GM18520 (cell line): Measurements from ENCODE around the gene ABCA5.
"Not testable (repeated sequence)": the region's sequence is repeated elsewhere in the genome, so short reads cannot be mapped to it uniquely, and the experiment has no call there.

Source experiments
- ATAC-seq: cut with Tn5 transposase; IDR thresholded peaks from one replicate; pipeline ENCODE4 v1.9.1; 2021; ENCODE audit not compliant: unreplicated experiment

ABCA5 gene

GRCh38 chr17:69222707-69223258 lies 104.2 kb downstream of the ABCA5 start:
- ATAC-seq, result no peak

GRCh38 chr17:69220098-69220497 lies 106.8 kb downstream of the ABCA5 start:
- no peak for ATAC-seq

GRCh38 chr17:69218986-69219385 lies 107.9 kb downstream of the ABCA5 start:
- ATAC-seq, result no peak

GRCh38 chr17:69213059-69213813 lies 113.7 kb downstream of the ABCA5 start:
- no peak for ATAC-seq

GRCh38 chr17:69208640-69209039 lies 118.3 kb downstream of the ABCA5 start:
- no peak for ATAC-seq

GRCh38 chr17:69207151-69207550 lies 119.8 kb downstream of the ABCA5 start:
- no peak for ATAC-seq

- no peak for ATAC-seq
Measured at GRCh38 chr17:69198238-69198637, 128.7 kb downstream of the ABCA5 start.

- not testable (repeated sequence) for ATAC-seq
Measured at GRCh38 chr17:69196105-69196653, 130.8 kb downstream of the ABCA5 start.
